Naive thymus-derived CD4-positive, alpha-beta T cell (primary cell): ENCODE measurements around the gene LSM4. TPM values are rescaled to one million over a fixed set of nuclear protein-coding genes. Genes with fewer than 3 reads are reported as not detected.
A peak's percentile ranks its signal among the peaks of the same experiment; 100 is the strongest.
"Not testable (repeated sequence)": the region's sequence is repeated elsewhere in the genome, so short reads cannot be mapped to it uniquely, and the experiment has no call there.

Experiments
- ATAC-seq: fragments of 150-1000 bp; cut with Tn5 transposase; 2 replicates; pipeline ENCODE4 v1.10.0; 2021; ENCODE audit warnings: mild to moderate bottlenecking, moderate library complexity
- CTCF ChIA-PET: fragments of 350-600 bp; sonication (Branson Sonifier 250); formaldehyde crosslinking; loops from one replicate; lab custom pipeline; 2021; ENCODE audit warnings: antibody characterized with exemption; lab: Charles Lee
- POLR2A ChIA-PET: fragments of 350-600 bp; sonication (Branson Sonifier 250); formaldehyde crosslinking; loops from one replicate; lab custom pipeline; 2021; ENCODE audit warnings: antibody characterized with exemption, inconsistent platforms; lab: Charles Lee
- DNase-seq, 9 donors: peaks; one replicate each; pipeline versions ENCODE4 v3.0.0 to v3.0.0-alpha.2; 2020 to 2022; ENCODE audit warnings: mixed read lengths in 1 of 9
- H3K27ac ChIP-seq: one replicate; pipeline ENCODE4 v1.7.0; 2013; ENCODE audit warnings: mild to moderate bottlenecking, low read depth, low read length, moderate library complexity
- H3K27me3 ChIP-seq, 2 donors: one replicate each; pipeline ENCODE4 v1.7.0; 2013; ENCODE audit warnings: low read length in 2 of 2, mild to moderate bottlenecking in 2 of 2, moderate library complexity in 2 of 2; ENCODE audit not compliant: control insufficient read depth in 2 of 2, insufficient read depth in 2 of 2
- H3K36me3 ChIP-seq, 3 experiments: 1 replicate in 2 of 3; 2 replicates in 1 of 3; pipeline ENCODE4 v1.7.0; 2013; ENCODE audit warnings: low read length in 3 of 3, mild to moderate bottlenecking in 3 of 3, moderate library complexity in 1 of 3; ENCODE audit not compliant: insufficient read depth in 3 of 3, control insufficient read depth in 2 of 3
- H3K4me1 ChIP-seq, 2 donors: one replicate each; pipeline ENCODE4 v1.7.0; 2013; ENCODE audit warnings: low read length in 2 of 2, mild to moderate bottlenecking in 2 of 2, moderate library complexity in 1 of 2; ENCODE audit not compliant: control insufficient read depth in 2 of 2, insufficient read depth in 2 of 2
- H3K4me3 ChIP-seq: 2 replicates; pipeline ENCODE4 v1.7.0; 2013; ENCODE audit warnings: mild to moderate bottlenecking, low read length
- H3K9me3 ChIP-seq, 3 experiments: 1 replicate in 2 of 3; 2 replicates in 1 of 3; pipeline ENCODE4 v1.7.0; 2013; ENCODE audit warnings: low read length in 3 of 3; ENCODE audit not compliant: control insufficient read depth in 2 of 3
- H3K27ac Mint-ChIP-seq, 9 donors: one replicate each; pipeline ENCODE4 v1.8.0; 2020 to 2022; ENCODE audit warnings: mixed read lengths in 9 of 9, mild to moderate bottlenecking in 8 of 9, moderate library complexity in 5 of 9, inconsistent platforms in 2 of 9
- H3K27me3 Mint-ChIP-seq, 5 donors: one replicate each; pipeline ENCODE4 v1.8.0; 2021 to 2022; ENCODE audit warnings: mixed read lengths in 5 of 5, mild to moderate bottlenecking in 1 of 5
- H3K36me3 Mint-ChIP-seq, 5 donors: one replicate each; pipeline ENCODE4 v1.8.0; 2020 to 2022; ENCODE audit warnings: mixed read lengths in 5 of 5, mild to moderate bottlenecking in 3 of 5, inconsistent platforms in 1 of 5
- H3K4me1 Mint-ChIP-seq, 7 donors: one replicate each; pipeline ENCODE4 v1.8.0; 2020 to 2022; ENCODE audit warnings: mixed read lengths in 7 of 7, mild to moderate bottlenecking in 3 of 7, inconsistent platforms in 1 of 7
- H3K4me3 Mint-ChIP-seq, 10 donors: one replicate each; pipeline ENCODE4 v1.8.0; 2020 to 2022; ENCODE audit warnings: mild to moderate bottlenecking in 10 of 10, mixed read lengths in 10 of 10, moderate library complexity in 6 of 10, inconsistent platforms in 2 of 10
- H3K9me3 Mint-ChIP-seq, 11 donors: one replicate each; pipeline ENCODE4 v1.8.0; 2020 to 2022; ENCODE audit warnings: mixed read lengths in 11 of 11, mild to moderate bottlenecking in 4 of 11, inconsistent platforms in 1 of 11, moderate library complexity in 1 of 11
- intact Hi-C, 2 donors: fragments of 100-400 bp; cut with micrococcal nuclease; formaldehyde crosslinking; loops; one replicate each; pipeline ENCODE4 v1.15.1; 2023
- polyA plus RNA-seq, 2 donors: library from polyadenylated mRNA; unstranded; fragments of 300-500 nt; fragmentation: Illumina TruSeq; gene quantifications; one replicate each; pipeline ENCODE4 v1.2.3, GENCODE V29; 2021
- total RNA-seq, 6 experiments: library from RNA in 5 of 6; stranded (reverse) in 5 of 6; gene quantifications; 1 replicate in 5 of 6; 2 replicates in 1 of 6; pipeline ENCODE4 v1.2.3 and lab custom pipeline; 2021 to 2026

LSM4 gene
- total and polyA plus RNA-seq, 7 experiments from 2014 or later = 45.3 to 163 (median 67.5) TPM

- Histone ChIP-seq H3K9me3 (no peaks in the 10 kb centered on the region), H3K4me1 (no peaks in the 10 kb centered on the region), H3K27ac (no peak overlapping the region), H3K4me3 (no peak overlapping the region), H3K36me3 (peaks cover 0 to 23% (median 0%) of the 10 kb centered on the region in 3 experiments), H3K27me3 (no peaks in the 10 kb centered on the region)
- H3K27me3 Mint-ChIP-seq = no peaks in the 10 kb centered on the region
- peaks cover 0 to 11% (median 8%) of the 10 kb centered on the region in 7 donors for H3K4me1 Mint-ChIP-seq
- intact Hi-C loops = no loop called here
- H3K36me3 Mint-ChIP-seq = peaks cover under 1 to 41% (median 13%) of the 10 kb centered on the region in 5 donors
- H3K9me3 Mint-ChIP-seq = no peaks in the 10 kb centered on the region
- no peak overlapping the region for H3K27ac Mint-ChIP-seq
- DNase-seq = no peak
- no peak for ATAC-seq
- H3K4me3 Mint-ChIP-seq = no peak overlapping the region
- ChIA-PET POLR2A (no interaction called here), CTCF (no interaction called here)
Observed at GRCh38 chr19:18351544-18351943, 28.7 kb upstream of the LSM4 start.

GRCh38 chr19:18350490-18350889 lies 27.6 kb upstream of the LSM4 start:
- H3K27me3 Mint-ChIP-seq = no peaks in the 10 kb centered on the region
- no peaks in the 10 kb centered on the region for H3K27me3 ChIP-seq
- H3K4me3 Mint-ChIP-seq = no peak overlapping the region
- H3K27ac ChIP-seq = no peak overlapping the region
- H3K36me3 ChIP-seq = peaks cover 0 to 12% (median 0%) of the 10 kb centered on the region in 3 experiments
- POLR2A ChIA-PET = no interaction called here
- intact Hi-C loops = no loop called here
- no peaks in the 10 kb centered on the region for H3K9me3 ChIP-seq
- H3K4me1 ChIP-seq = no peaks in the 10 kb centered on the region
- peak overlapping the region in 1 of 9 donors; percentile 25 for H3K27ac Mint-ChIP-seq
- peaks cover 5 to 41% (median 15%) of the 10 kb centered on the region in 5 donors for H3K36me3 Mint-ChIP-seq
- DNase-seq (no peak), ATAC-seq (no peak)
- peaks cover 0 to 17% (median 10%) of the 10 kb centered on the region in 7 donors for H3K4me1 Mint-ChIP-seq
- no peak overlapping the region for H3K4me3 ChIP-seq
- no peaks in the 10 kb centered on the region for H3K9me3 Mint-ChIP-seq
- CTCF ChIA-PET = no interaction called here

- H3K27ac Mint-ChIP-seq = no peak overlapping the region
- Histone ChIP-seq H3K4me3 (no peak overlapping the region), H3K36me3 (peaks cover 0 to 12% (median 0%) of the 10 kb centered on the region in 3 experiments), H3K9me3 (no peaks in the 10 kb centered on the region), H3K4me1 (no peaks in the 10 kb centered on the region), H3K27me3 (no peaks in the 10 kb centered on the region), H3K27ac (no peak overlapping the region)
- H3K4me3 Mint-ChIP-seq = no peak overlapping the region
- intact Hi-C loops = loop anchor here in 1 of 2 donors (1.0 kb wide), 1 partner anchor 61 kb away; no protein-coding TSS in a partner anchor
- ChIA-PET POLR2A (no interaction called here), CTCF (no interaction called here)
- H3K36me3 Mint-ChIP-seq = peaks cover 5 to 42% (median 15%) of the 10 kb centered on the region in 5 donors
- DNase-seq (peak in 2 of 9 donors; percentile 3 to 34), ATAC-seq (peak; percentile 65)
- H3K9me3 Mint-ChIP-seq = no peaks in the 10 kb centered on the region
- peaks cover 0 to 17% (median 10%) of the 10 kb centered on the region in 7 donors for H3K4me1 Mint-ChIP-seq
- H3K27me3 Mint-ChIP-seq = no peaks in the 10 kb centered on the region
Observed at GRCh38 chr19:18349524-18350128, 26.8 kb upstream of the LSM4 start.

- H3K27ac ChIP-seq, H3K27me3 Mint-ChIP-seq, H3K27me3 ChIP-seq, H3K4me3 ChIP-seq, H3K4me3 Mint-ChIP-seq, ATAC-seq, H3K4me1 ChIP-seq, H3K9me3 ChIP-seq, H3K9me3 Mint-ChIP-seq, CTCF ChIA-PET, POLR2A ChIA-PET, DNase-seq: not testable (repeated sequence)
- peaks cover 0 to 17% (median 13%) of the 10 kb centered on the region in 7 donors for H3K4me1 Mint-ChIP-seq
- peaks cover 0 to 19% (median 0%) of the 10 kb centered on the region in 3 experiments for H3K36me3 ChIP-seq
- peak overlapping the region in 2 of 9 donors; percentile 43 to 62 for H3K27ac Mint-ChIP-seq
- intact Hi-C loops = loop anchor here in 1 of 2 donors (1.0 kb wide), 1 partner anchor 61 kb away; no protein-coding TSS in a partner anchor
- H3K36me3 Mint-ChIP-seq = peaks cover 5 to 46% (median 15%) of the 10 kb centered on the region in 5 donors
Observed at GRCh38 chr19:18348818-18349339, 26.0 kb upstream of the LSM4 start.

DNA sequence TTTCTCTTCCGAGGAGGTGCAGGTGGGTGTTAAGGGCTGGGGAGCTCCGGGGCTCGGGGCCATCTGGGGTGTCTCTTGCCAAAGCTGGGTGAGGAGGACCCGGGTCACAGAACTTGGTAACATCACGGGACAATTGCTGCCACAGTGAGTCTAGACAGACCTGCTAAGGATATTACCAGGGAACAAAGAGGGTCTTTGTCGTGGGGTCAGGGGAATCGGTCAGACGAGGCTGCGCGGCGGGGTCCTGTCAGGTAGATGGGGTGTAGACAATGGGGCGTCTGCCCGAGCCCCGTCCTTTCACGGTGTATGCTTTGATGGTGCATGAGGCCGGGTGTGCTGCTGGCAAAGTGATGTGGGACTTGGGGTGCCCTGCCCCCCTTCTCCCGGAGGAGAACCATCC lies 25.3 kb upstream of the LSM4 start:
- Histone ChIP-seq H3K36me3 (peaks cover 0 to 20% (median 0%) of the 10 kb centered on the region in 3 experiments), H3K27ac (no peak overlapping the region), H3K4me1 (no peaks in the 10 kb centered on the region), H3K27me3 (no peaks in the 10 kb centered on the region), H3K4me3 (no peak overlapping the region), H3K9me3 (no peaks in the 10 kb centered on the region)
- CTCF ChIA-PET = interaction anchor here (0.6 to 0.7 kb wide), 2 partner anchors 69 to 638 kb away, joined by 3 read pairs; no protein-coding TSS in a partner anchor
- H3K27ac Mint-ChIP-seq = peak overlapping the region in 1 of 9 donors; percentile 46
- DNase-seq (no peak), ATAC-seq (no peak)
- peaks cover 0 to 17% (median 14%) of the 10 kb centered on the region in 7 donors for H3K4me1 Mint-ChIP-seq
- peaks cover 5 to 47% (median 14%) of the 10 kb centered on the region in 5 donors for H3K36me3 Mint-ChIP-seq
- no peaks in the 10 kb centered on the region for H3K27me3 Mint-ChIP-seq
- no peak overlapping the region for H3K4me3 Mint-ChIP-seq
- POLR2A ChIA-PET = interaction anchor here (0.6 kb wide), 1 partner anchor 463 kb away, joined by 3 read pairs; no protein-coding TSS in a partner anchor
- intact Hi-C loops = no loop called here
- no peaks in the 10 kb centered on the region for H3K9me3 Mint-ChIP-seq

- Histone ChIP-seq H3K4me1 (peaks cover 5% of the 10 kb centered on the region in 2 donors), H3K4me3 (no peak overlapping the region), H3K27ac (no peak overlapping the region), H3K36me3 (peaks cover 0 to 20% (median 0%) of the 10 kb centered on the region in 3 experiments), H3K27me3 (no peaks in the 10 kb centered on the region), H3K9me3 (no peaks in the 10 kb centered on the region)
- DNase-seq (no peak), ATAC-seq (no peak)
- intact Hi-C loops = no loop called here
- ChIA-PET CTCF (interaction anchor here (1.3 kb wide), 1 partner anchor 72 kb away, joined by 3 read pairs; the partner anchor contains the start of gene IQCN), POLR2A (interaction anchor here (0.7 kb wide), 1 partner anchor 226 kb away, joined by 3 read pairs; no protein-coding TSS in a partner anchor)
- peaks cover 5 to 47% (median 14%) of the 10 kb centered on the region in 5 donors for H3K36me3 Mint-ChIP-seq
- H3K4me3 Mint-ChIP-seq = peak overlapping the region in 1 of 10 donors; percentile 38
- H3K4me1 Mint-ChIP-seq = peaks cover 13 to 28% (median 25%) of the 10 kb centered on the region in 7 donors
- no peaks in the 10 kb centered on the region for H3K27me3 Mint-ChIP-seq
- H3K27ac Mint-ChIP-seq = peak overlapping the region in 4 of 9 donors; percentile 23 to 83 (median 56)
- H3K9me3 Mint-ChIP-seq = no peaks in the 10 kb centered on the region
Observed at GRCh38 chr19:18346091-18346490, 23.2 kb upstream of the LSM4 start.
